GM18867 (cell line): Measurements from ENCODE around the gene PTPRN2.
"Not testable (repeated sequence)": the region's sequence is repeated elsewhere in the genome, so short reads cannot be mapped to it uniquely, and the experiment has no call there.

ENCODE experiments used
- ATAC-seq: cut with Tn5 transposase; IDR thresholded peaks from one replicate; pipeline ENCODE4 v1.9.1; 2021; ENCODE audit warnings: mild to moderate bottlenecking, moderate library complexity; ENCODE audit not compliant: unreplicated experiment

Gene PTPRN2

GRCh38 chr7:158315326-158315725 lies 272.3 kb downstream of the PTPRN2 start:
- no peak for ATAC-seq

GRCh38 chr7:158314394-158314793 lies 273.2 kb downstream of the PTPRN2 start:
- ATAC-seq: no peak

GRCh38 chr7:158313931-158314330 lies 273.7 kb downstream of the PTPRN2 start:
- ATAC-seq: no peak

- ATAC-seq: no peak
Observed at GRCh38 chr7:158312789-158313188, 274.8 kb downstream of the PTPRN2 start.

- ATAC-seq: no peak
Observed at GRCh38 chr7:158311791-158312190, 275.8 kb downstream of the PTPRN2 start.

GRCh38 chr7:158310924-158311666 lies 276.5 kb downstream of the PTPRN2 start:
- ATAC-seq: no peak

- ATAC-seq: no peak
Observed at GRCh38 chr7:158309868-158310763, 277.5 kb downstream of the PTPRN2 start.

- ATAC-seq: no peak
Observed at GRCh38 chr7:158308001-158308400, 279.6 kb downstream of the PTPRN2 start.

- not testable (repeated sequence) for ATAC-seq
Observed at GRCh38 chr7:158304072-158304471, 283.6 kb downstream of the PTPRN2 start.

- no peak for ATAC-seq
Observed at GRCh38 chr7:158303121-158303520, 284.5 kb downstream of the PTPRN2 start.

GRCh38 chr7:158302274-158303070 lies 285.2 kb downstream of the PTPRN2 start:
- ATAC-seq: no peak

GRCh38 chr7:158301207-158301606 lies 286.4 kb downstream of the PTPRN2 start:
- ATAC-seq: no peak

GRCh38 chr7:158300427-158300826 lies 287.2 kb downstream of the PTPRN2 start:
- no peak for ATAC-seq

GRCh38 chr7:158299607-158300006 lies 288.0 kb downstream of the PTPRN2 start:
- no peak for ATAC-seq

GRCh38 chr7:158296798-158297104 lies 290.9 kb downstream of the PTPRN2 start:
- ATAC-seq: no peak

- no peak for ATAC-seq
Observed at GRCh38 chr7:158295966-158296797, 291.4 kb downstream of the PTPRN2 start.

- ATAC-seq: not testable (repeated sequence)
Observed at GRCh38 chr7:158294468-158295215, 293.0 kb downstream of the PTPRN2 start.

GRCh38 chr7:158292948-158293347 lies 294.7 kb downstream of the PTPRN2 start:
- no peak for ATAC-seq

GRCh38 chr7:158291998-158292397 lies 295.6 kb downstream of the PTPRN2 start:
- ATAC-seq: no peak
